ENCODE data around the gene CPVL.
"Not testable (repeated sequence)": the region's sequence is repeated elsewhere in the genome, so short reads cannot be mapped to it uniquely, and the experiment has no call there.

The CPVL gene

GRCh38 chr7:29095631-29096445 is 50.5 kb downstream of the CPVL start:
- in situ Hi-C loops (cut with HindIII; ENCODE audit: low sequenced_read_pairs) = no loop called here

GRCh38 chr7:29093091-29093490 is 53.2 kb downstream of the CPVL start:
- in situ Hi-C loops (cut with HindIII; ENCODE audit: low sequenced_read_pairs) = not testable (repeated sequence)

- in situ Hi-C loops (cut with HindIII; ENCODE audit: low sequenced_read_pairs) = no loop called here
These were observed 54.6 kb downstream of the CPVL start for GRCh38 chr7:29091715-29092114.

- in situ Hi-C loops (cut with HindIII; ENCODE audit: low sequenced_read_pairs) = no loop called here
These were observed 55.3 kb downstream of the CPVL start for GRCh38 chr7:29090836-29091601.

- in situ Hi-C loops (cut with HindIII; ENCODE audit: low sequenced_read_pairs) = no loop called here
These were observed 56.1 kb downstream of the CPVL start for GRCh38 chr7:29090151-29090805.

GRCh38 chr7:29087840-29088170 is 58.5 kb downstream of the CPVL start:
- in situ Hi-C loops (cut with HindIII; ENCODE audit: low sequenced_read_pairs) = no loop called here

GRCh38 chr7:29086545-29086944 is 59.8 kb downstream of the CPVL start:
- in situ Hi-C loops (cut with HindIII; ENCODE audit: low sequenced_read_pairs) = no loop called here

GRCh38 chr7:29084832-29085231 is 61.5 kb downstream of the CPVL start:
- in situ Hi-C loops (cut with HindIII; ENCODE audit: low sequenced_read_pairs) = no loop called here

GRCh38 chr7:29080803-29081202 is 65.5 kb downstream of the CPVL start:
- in situ Hi-C loops (cut with HindIII; ENCODE audit: low sequenced_read_pairs) = no loop called here

- in situ Hi-C loops (cut with HindIII; ENCODE audit: low sequenced_read_pairs) = no loop called here
These were observed 67.8 kb downstream of the CPVL start for GRCh38 chr7:29078311-29079260.

GRCh38 chr7:29077854-29078253 is 68.5 kb downstream of the CPVL start:
- in situ Hi-C loops (cut with HindIII; ENCODE audit: low sequenced_read_pairs) = no loop called here

- in situ Hi-C loops (cut with HindIII; ENCODE audit: low sequenced_read_pairs) = no loop called here
These were observed 69.2 kb downstream of the CPVL start for GRCh38 chr7:29077176-29077575.

GRCh38 chr7:29076631-29077030 is 69.7 kb downstream of the CPVL start:
- in situ Hi-C loops (cut with HindIII; ENCODE audit: low sequenced_read_pairs) = no loop called here

- in situ Hi-C loops (cut with HindIII; ENCODE audit: low sequenced_read_pairs) = no loop called here
These were observed 70.7 kb downstream of the CPVL start for GRCh38 chr7:29075606-29076005.

GRCh38 chr7:29071203-29071874 is 75.0 kb downstream of the CPVL start:
- in situ Hi-C loops (cut with HindIII; ENCODE audit: low sequenced_read_pairs) = no loop called here

GRCh38 chr7:29066641-29067040 is 79.7 kb downstream of the CPVL start:
- in situ Hi-C loops (cut with HindIII; ENCODE audit: low sequenced_read_pairs) = no loop called here

GRCh38 chr7:29065181-29065857 is 81.0 kb downstream of the CPVL start:
- in situ Hi-C loops (cut with HindIII; ENCODE audit: low sequenced_read_pairs) = no loop called here

GRCh38 chr7:29063872-29064271 is 82.5 kb downstream of the CPVL start:
- in situ Hi-C loops (cut with HindIII; ENCODE audit: low sequenced_read_pairs) = no loop called here

- in situ Hi-C loops (cut with HindIII; ENCODE audit: low sequenced_read_pairs) = no loop called here
These were observed 83.1 kb downstream of the CPVL start for GRCh38 chr7:29063236-29063635.
